HEK293 (cell line): ENCODE results near the gene ARHGAP30.
A peak's percentile ranks its signal among the peaks of the same experiment; 100 is the strongest.

Experiments used
- CTCF ChIA-PET: fragments of 350-600 bp; formaldehyde crosslinking; extraction: SDS; loops from one replicate; lab custom pipeline; 2021; ENCODE audit warnings: antibody characterized with exemption; lab: Yijun Ruan, JAX
- POLR2A ChIA-PET: fragments of 300-600 bp; formaldehyde crosslinking; extraction: SDS; loops from one replicate; lab custom pipeline; 2020; ENCODE audit warnings: antibody characterized with exemption, inconsistent platforms; lab: Yijun Ruan, JAX
- H3K27ac ChIP-seq: fragments of 200-500 bp; sonication (Bioruptor generic); 2 replicates; pipeline ENCODE4 v1.5.1; 2014; ENCODE audit warnings: low read depth, low read length, control low read depth, inconsistent platforms; ENCODE audit errors: extremely low read depth
- H3K36me3 ChIP-seq, 2 experiments: fragments of 200-500 bp in 1 of 2; sonication (Bioruptor generic) in 1 of 2; 1 replicate in 1 of 2; 2 replicates in 1 of 2; pipeline ENCODE4 v1.5.1; 2014 to 2017; ENCODE audit warnings: inconsistent platforms in 2 of 2, low read length in 2 of 2; ENCODE audit not compliant: control insufficient read depth in 2 of 2, insufficient read depth in 1 of 2
- H3K4me1 ChIP-seq: fragments of 200-500 bp; sonication (Bioruptor generic); 2 replicates; pipeline ENCODE4 v1.5.1; 2014; ENCODE audit warnings: mild to moderate bottlenecking, low read length, inconsistent platforms; ENCODE audit not compliant: control insufficient read depth, insufficient read depth
- H3K4me3 ChIP-seq: 2 replicates; pipeline ENCODE4 v1.5.1; 2011; ENCODE audit warnings: low read depth, mild to moderate bottlenecking, control low read depth, low read length, moderate library complexity
- H3K9me3 ChIP-seq: fragments of 200-500 bp; sonication (Bioruptor generic); 2 replicates; pipeline ENCODE4 v1.5.1; 2014; ENCODE audit warnings: low read depth, low read length, inconsistent platforms; ENCODE audit not compliant: control insufficient read depth, insufficient read depth
- EGR2 ChIP-seq: fragments of 450-650 bp; formaldehyde crosslinking; IDR thresholded peaks from 2 replicates; pipeline ENCODE4 v1.5.1; 2016; ENCODE audit warnings: low read depth, missing biosample characterization, missing genetic modification characterization
- GLI2 ChIP-seq: fragments of 450-650 bp; formaldehyde crosslinking; IDR thresholded peaks from 2 replicates; pipeline ENCODE4; 2017; ENCODE audit warnings: missing biosample characterization, missing genetic modification characterization, low read depth, borderline replicate concordance
- HOXC10 ChIP-seq: sonication (generic); formaldehyde crosslinking; IDR thresholded peaks from 2 replicates; pipeline ENCODE4 v1.8.1; 2023; ENCODE audit warnings: mild to moderate bottlenecking, missing genetic modification reagents
- KLF1 ChIP-seq: fragments of 450-650 bp; formaldehyde crosslinking; IDR thresholded peaks from 2 replicates; pipeline ENCODE4 v1.5.1; 2016; ENCODE audit warnings: missing biosample characterization, missing genetic modification characterization
- KLF10 ChIP-seq: fragments of 450-650 bp; IDR thresholded peaks from 2 replicates; pipeline ENCODE4 v1.5.1; 2018; ENCODE audit warnings: missing biosample characterization, mild to moderate bottlenecking, missing genetic modification characterization
- ZIC2 ChIP-seq: fragments of 450-650 bp; formaldehyde crosslinking; IDR thresholded peaks from 2 replicates; pipeline ENCODE4 v1.5.1; 2016; ENCODE audit warnings: missing biosample characterization, missing genetic modification characterization
- ZNF324 ChIP-seq: fragments of 450-650 bp; formaldehyde crosslinking; IDR thresholded peaks from 2 replicates; pipeline ENCODE4 v1.5.1; 2016; ENCODE audit warnings: missing biosample characterization, missing genetic modification characterization
- ZNF341 ChIP-seq: fragments of 450-650 bp; formaldehyde crosslinking; IDR thresholded peaks from 2 replicates; pipeline ENCODE4; 2016; ENCODE audit warnings: low read depth, missing biosample characterization, missing genetic modification characterization
- ZNF423 ChIP-seq: fragments of 450-650 bp; formaldehyde crosslinking; IDR thresholded peaks from 2 replicates; pipeline ENCODE4 v1.5.1; 2016; ENCODE audit warnings: missing biosample characterization, missing genetic modification characterization
- ZNF530 ChIP-seq: fragments of 450-650 bp; formaldehyde crosslinking; IDR thresholded peaks from 2 replicates; pipeline ENCODE4 v1.5.1; 2016; ENCODE audit warnings: low read depth, missing biosample characterization, missing genetic modification characterization
- TF ChIP-seq, protein P1 (sequence below): fragments of 450-650 bp; formaldehyde crosslinking; IDR thresholded peaks from 2 replicates; pipeline ENCODE4 v1.5.1; 2016; ENCODE audit warnings: missing biosample characterization, missing genetic modification characterization, low read depth
- TF ChIP-seq, protein P2 (sequence below): fragments of 450-650 bp; formaldehyde crosslinking; IDR thresholded peaks from 2 replicates; pipeline ENCODE4 v1.5.1; 2016; ENCODE audit warnings: missing biosample characterization, missing genetic modification characterization, borderline replicate concordance
- TF ChIP-seq, protein P3 (sequence below): fragments of 450-650 bp; formaldehyde crosslinking; IDR thresholded peaks from 2 replicates; pipeline ENCODE4 v1.5.1; 2016; ENCODE audit warnings: missing biosample characterization, missing genetic modification characterization
- TF ChIP-seq, protein P4 (sequence below): fragments of 450-650 bp; formaldehyde crosslinking; IDR thresholded peaks from 2 replicates; pipeline ENCODE4 v1.5.1; 2016; ENCODE audit warnings: missing biosample characterization, missing genetic modification characterization
- TF ChIP-seq, protein P5 (sequence below): fragments of 450-650 bp; formaldehyde crosslinking; IDR thresholded peaks from 2 replicates; pipeline ENCODE4 v1.5.1; 2017; ENCODE audit warnings: missing biosample characterization, missing genetic modification characterization

ARHGAP30 gene

DNA sequence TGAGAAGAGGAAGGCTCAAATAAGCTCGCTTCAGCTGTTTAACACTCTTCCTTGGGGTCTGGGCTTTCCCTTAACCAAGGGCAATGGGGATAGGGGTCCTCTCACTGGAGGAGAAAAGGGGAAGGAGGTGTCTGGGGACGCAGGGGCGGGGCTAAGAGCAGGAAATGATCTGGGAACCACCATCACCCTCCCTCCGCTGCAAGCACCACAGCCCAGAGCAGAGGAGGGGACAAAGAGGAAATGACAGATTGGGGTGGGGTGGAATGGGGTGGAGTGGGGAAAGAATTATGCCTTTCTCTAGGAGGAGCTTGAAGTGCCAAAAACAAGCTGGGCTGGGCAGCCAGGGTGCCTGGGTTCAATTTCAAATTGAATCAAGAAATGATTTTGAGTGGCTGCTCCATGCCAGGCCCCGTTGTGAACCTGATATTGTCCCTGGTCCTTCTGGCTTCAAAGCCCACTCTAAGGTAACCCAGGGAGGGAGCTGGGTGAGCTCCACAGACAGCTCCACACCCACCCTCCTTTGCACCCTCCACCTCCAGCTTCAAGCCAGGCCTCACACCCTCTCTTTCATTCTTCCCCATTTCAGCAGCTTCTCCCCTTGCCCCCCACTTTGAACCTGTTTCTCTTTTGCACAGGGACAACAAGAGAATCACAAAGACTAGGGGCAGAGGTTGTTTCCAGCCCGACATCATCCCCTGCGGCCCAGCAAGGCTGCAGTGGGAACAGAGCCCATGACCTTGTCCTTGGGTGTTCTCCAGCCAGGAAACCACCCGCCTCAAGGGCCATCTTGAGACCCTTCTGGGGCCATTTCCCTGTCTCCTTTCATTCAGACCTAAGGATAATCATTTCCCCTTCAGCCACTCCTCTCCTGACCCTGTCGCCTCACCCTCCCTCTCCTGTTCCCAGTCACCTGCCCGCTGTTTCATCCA is 1.1 kb downstream of the ARHGAP30 start:
- no peak overlapping the region for H3K4me3 ChIP-seq
- peaks cover 0 to 13% of the 10 kb centered on the region in 2 experiments; a peak in 1 of 3 replicates for H3K36me3 ChIP-seq
- H3K9me3 ChIP-seq = no peaks in the 10 kb centered on the region
- CTCF ChIA-PET = interaction anchor here (0.6 to 1.5 kb wide), 2 partner anchors 29 to 75 kb away, joined by 3 to 13 read pairs; partner anchors contain the start of gene KLHDC9
- TF ChIP-seq, protein P1, sequence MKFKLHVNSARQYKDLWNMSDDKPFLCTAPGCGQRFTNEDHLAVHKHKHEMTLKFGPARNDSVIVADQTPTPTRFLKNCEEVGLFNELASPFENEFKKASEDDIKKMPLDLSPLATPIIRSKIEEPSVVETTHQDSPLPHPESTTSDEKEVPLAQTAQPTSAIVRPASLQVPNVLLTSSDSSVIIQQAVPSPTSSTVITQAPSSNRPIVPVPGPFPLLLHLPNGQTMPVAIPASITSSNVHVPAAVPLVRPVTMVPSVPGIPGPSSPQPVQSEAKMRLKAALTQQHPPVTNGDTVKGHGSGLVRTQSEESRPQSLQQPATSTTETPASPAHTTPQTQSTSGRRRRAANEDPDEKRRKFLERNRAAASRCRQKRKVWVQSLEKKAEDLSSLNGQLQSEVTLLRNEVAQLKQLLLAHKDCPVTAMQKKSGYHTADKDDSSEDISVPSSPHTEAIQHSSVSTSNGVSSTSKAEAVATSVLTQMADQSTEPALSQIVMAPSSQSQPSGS (tag by site-specific recombination) = no peak
- TF ChIP-seq ZNF530 (tag by site-specific recombination) (no peak), KLF1 (tag by site-specific recombination) (peak; percentile 89), ZNF341 (tag by site-specific recombination) (peak; percentile 47; the same call in 1 of the 2 replicates)
- TF ChIP-seq, protein P2, sequence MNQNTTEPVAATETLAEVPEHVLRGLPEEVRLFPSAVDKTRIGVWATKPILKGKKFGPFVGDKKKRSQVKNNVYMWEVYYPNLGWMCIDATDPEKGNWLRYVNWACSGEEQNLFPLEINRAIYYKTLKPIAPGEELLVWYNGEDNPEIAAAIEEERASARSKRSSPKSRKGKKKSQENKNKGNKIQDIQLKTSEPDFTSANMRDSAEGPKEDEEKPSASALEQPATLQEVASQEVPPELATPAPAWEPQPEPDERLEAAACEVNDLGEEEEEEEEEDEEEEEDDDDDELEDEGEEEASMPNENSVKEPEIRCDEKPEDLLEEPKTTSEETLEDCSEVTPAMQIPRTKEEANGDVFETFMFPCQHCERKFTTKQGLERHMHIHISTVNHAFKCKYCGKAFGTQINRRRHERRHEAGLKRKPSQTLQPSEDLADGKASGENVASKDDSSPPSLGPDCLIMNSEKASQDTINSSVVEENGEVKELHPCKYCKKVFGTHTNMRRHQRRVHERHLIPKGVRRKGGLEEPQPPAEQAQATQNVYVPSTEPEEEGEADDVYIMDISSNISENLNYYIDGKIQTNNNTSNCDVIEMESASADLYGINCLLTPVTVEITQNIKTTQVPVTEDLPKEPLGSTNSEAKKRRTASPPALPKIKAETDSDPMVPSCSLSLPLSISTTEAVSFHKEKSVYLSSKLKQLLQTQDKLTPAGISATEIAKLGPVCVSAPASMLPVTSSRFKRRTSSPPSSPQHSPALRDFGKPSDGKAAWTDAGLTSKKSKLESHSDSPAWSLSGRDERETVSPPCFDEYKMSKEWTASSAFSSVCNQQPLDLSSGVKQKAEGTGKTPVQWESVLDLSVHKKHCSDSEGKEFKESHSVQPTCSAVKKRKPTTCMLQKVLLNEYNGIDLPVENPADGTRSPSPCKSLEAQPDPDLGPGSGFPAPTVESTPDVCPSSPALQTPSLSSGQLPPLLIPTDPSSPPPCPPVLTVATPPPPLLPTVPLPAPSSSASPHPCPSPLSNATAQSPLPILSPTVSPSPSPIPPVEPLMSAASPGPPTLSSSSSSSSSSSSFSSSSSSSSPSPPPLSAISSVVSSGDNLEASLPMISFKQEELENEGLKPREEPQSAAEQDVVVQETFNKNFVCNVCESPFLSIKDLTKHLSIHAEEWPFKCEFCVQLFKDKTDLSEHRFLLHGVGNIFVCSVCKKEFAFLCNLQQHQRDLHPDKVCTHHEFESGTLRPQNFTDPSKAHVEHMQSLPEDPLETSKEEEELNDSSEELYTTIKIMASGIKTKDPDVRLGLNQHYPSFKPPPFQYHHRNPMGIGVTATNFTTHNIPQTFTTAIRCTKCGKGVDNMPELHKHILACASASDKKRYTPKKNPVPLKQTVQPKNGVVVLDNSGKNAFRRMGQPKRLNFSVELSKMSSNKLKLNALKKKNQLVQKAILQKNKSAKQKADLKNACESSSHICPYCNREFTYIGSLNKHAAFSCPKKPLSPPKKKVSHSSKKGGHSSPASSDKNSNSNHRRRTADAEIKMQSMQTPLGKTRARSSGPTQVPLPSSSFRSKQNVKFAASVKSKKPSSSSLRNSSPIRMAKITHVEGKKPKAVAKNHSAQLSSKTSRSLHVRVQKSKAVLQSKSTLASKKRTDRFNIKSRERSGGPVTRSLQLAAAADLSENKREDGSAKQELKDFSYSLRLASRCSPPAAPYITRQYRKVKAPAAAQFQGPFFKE (tag by site-specific recombination) = no peak
- TF ChIP-seq, all 188 proteins: peak for 2
- POLR2A ChIA-PET = interaction anchor here (0.9 kb wide), 1 partner anchor 23 kb away, joined by 3 read pairs; the partner anchor contains the start of gene USF1
- H3K4me1 ChIP-seq = no peaks in the 10 kb centered on the region
- no peak overlapping the region for H3K27ac ChIP-seq

DNA sequence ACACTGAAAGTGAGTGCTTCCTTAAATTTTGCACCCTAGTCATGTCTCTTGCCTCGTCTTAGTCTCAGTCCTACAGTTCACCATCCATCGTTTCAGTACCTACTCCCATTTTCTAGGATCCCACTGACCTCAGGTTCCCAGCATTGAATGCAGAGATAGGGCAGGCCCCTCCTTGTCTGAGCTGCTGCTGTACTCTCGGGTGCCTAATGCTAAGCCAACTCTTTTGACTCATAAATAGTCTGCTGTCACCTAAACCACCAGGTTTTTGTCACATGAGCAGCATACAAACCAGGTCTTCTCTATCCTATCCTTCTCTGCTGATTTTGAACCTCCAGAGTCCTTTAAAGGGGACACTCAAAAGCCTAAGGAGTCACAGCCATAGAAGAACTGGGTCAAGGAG is 3.0 kb downstream of the ARHGAP30 start:
- peaks cover 0 to 5% of the 10 kb centered on the region in 2 experiments; a peak in 1 of 3 replicates for H3K36me3 ChIP-seq
- H3K27ac ChIP-seq = no peak overlapping the region
- CTCF ChIA-PET = no interaction called here
- no peak for TF ChIP-seq ZNF324 (tag by site-specific recombination)
- TF ChIP-seq HOXC10 (CRISPR knock-in tag) = no peak
- no peak for TF ChIP-seq ZIC2 (tag by site-specific recombination)
- TF ChIP-seq, protein P1 (tag by site-specific recombination) = no peak
- no peak for TF ChIP-seq EGR2 (tag by site-specific recombination)
- TF ChIP-seq GLI2 (tag by site-specific recombination) = no peak
- TF ChIP-seq, protein P3, sequence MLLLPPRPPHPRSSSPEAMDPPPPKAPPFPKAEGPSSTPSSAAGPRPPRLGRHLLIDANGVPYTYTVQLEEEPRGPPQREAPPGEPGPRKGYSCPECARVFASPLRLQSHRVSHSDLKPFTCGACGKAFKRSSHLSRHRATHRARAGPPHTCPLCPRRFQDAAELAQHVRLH (tag by site-specific recombination) = no peak
- TF ChIP-seq, protein P4, sequence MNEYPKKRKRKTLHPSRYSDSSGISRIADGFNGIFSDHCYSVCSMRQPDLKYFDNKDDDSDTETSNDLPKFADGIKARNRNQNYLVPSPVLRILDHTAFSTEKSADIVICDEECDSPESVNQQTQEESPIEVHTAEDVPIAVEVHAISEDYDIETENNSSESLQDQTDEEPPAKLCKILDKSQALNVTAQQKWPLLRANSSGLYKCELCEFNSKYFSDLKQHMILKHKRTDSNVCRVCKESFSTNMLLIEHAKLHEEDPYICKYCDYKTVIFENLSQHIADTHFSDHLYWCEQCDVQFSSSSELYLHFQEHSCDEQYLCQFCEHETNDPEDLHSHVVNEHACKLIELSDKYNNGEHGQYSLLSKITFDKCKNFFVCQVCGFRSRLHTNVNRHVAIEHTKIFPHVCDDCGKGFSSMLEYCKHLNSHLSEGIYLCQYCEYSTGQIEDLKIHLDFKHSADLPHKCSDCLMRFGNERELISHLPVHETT (tag by site-specific recombination) = no peak
- TF ChIP-seq, protein P5, sequence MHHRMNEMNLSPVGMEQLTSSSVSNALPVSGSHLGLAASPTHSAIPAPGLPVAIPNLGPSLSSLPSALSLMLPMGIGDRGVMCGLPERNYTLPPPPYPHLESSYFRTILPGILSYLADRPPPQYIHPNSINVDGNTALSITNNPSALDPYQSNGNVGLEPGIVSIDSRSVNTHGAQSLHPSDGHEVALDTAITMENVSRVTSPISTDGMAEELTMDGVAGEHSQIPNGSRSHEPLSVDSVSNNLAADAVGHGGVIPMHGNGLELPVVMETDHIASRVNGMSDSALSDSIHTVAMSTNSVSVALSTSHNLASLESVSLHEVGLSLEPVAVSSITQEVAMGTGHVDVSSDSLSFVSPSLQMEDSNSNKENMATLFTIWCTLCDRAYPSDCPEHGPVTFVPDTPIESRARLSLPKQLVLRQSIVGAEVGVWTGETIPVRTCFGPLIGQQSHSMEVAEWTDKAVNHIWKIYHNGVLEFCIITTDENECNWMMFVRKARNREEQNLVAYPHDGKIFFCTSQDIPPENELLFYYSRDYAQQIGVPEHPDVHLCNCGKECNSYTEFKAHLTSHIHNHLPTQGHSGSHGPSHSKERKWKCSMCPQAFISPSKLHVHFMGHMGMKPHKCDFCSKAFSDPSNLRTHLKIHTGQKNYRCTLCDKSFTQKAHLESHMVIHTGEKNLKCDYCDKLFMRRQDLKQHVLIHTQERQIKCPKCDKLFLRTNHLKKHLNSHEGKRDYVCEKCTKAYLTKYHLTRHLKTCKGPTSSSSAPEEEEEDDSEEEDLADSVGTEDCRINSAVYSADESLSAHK (tag by site-specific recombination) = no peak
- TF ChIP-seq KLF10 = no peak
- TF ChIP-seq ZNF423 (tag by site-specific recombination) = no peak
- POLR2A ChIA-PET = no interaction called here
- no peak overlapping the region for H3K4me3 ChIP-seq
- no peaks in the 10 kb centered on the region for H3K9me3 ChIP-seq
- H3K4me1 ChIP-seq = no peaks in the 10 kb centered on the region
